Kidney (tissue), 14 donors: ENCODE measurements around the gene PLEKHA4. TPM values are rescaled to one million over a fixed set of nuclear protein-coding genes. Genes with fewer than 3 reads are reported as not detected.

ENCODE experiments used
- DNase-seq, 5 donors: peaks; one replicate each; pipeline ENCODE4 v3.0.0-alpha.2; 2013 to 2020
- FAIRE-seq: peaks from 2 replicates; lab custom pipeline; 2012; peaks lifted over from hg19 to GRCh38; lab: Jason Lieb, UNC
- H3K27ac ChIP-seq, 2 donors: one replicate each; pipeline ENCODE4 v1.7.0; 2013; ENCODE audit warnings: low read depth in 2 of 2, low read length in 2 of 2, inconsistent platforms in 1 of 2
- H3K27me3 ChIP-seq: one replicate; pipeline ENCODE4 v1.7.1; 2013; ENCODE audit warnings: low read length, inconsistent platforms; ENCODE audit not compliant: control insufficient read depth, insufficient read depth
- H3K36me3 ChIP-seq, 3 donors: one replicate each; pipeline versions ENCODE4 v1.7.0 to v1.7.1; 2013; ENCODE audit warnings: low read length in 3 of 3, control low read depth in 1 of 3, inconsistent platforms in 1 of 3; ENCODE audit not compliant: insufficient read depth in 3 of 3, control insufficient read depth in 2 of 3
- H3K4me1 ChIP-seq, 3 donors: one replicate each; pipeline versions ENCODE4 v1.7.0 to v1.7.1; 2013; ENCODE audit warnings: low read length in 3 of 3, inconsistent platforms in 1 of 3, low read depth in 1 of 3; ENCODE audit not compliant: control insufficient read depth in 2 of 3, insufficient read depth in 2 of 3
- H3K4me3 ChIP-seq, 3 donors: one replicate each; pipeline versions ENCODE4 v1.7.0 to v1.8.1; 2013; ENCODE audit warnings: low read length in 3 of 3, control low read depth in 1 of 3, inconsistent platforms in 1 of 3
- H3K9ac ChIP-seq, 3 donors: one replicate each; pipeline versions ENCODE4 v1.7.0 to v1.7.1; 2013; ENCODE audit warnings: low read length in 3 of 3, control low read depth in 1 of 3, inconsistent platforms in 1 of 3
- H3K9me3 ChIP-seq, 3 donors: one replicate each; pipeline versions ENCODE4 v1.7.0 to v1.7.1; 2013; ENCODE audit warnings: low read length in 3 of 3, control low read depth in 1 of 3, inconsistent platforms in 1 of 3; ENCODE audit not compliant: control insufficient read depth in 2 of 3, insufficient read depth in 1 of 3
- CTCF ChIP-seq: IDR thresholded peaks from 3 replicates; pipeline ENCODE4 v1.5.1; 2012; ENCODE audit warnings: mild to moderate bottlenecking, moderate library complexity, borderline replicate concordance; ENCODE audit not compliant: insufficient read depth; ENCODE audit errors: extremely low read depth
- intact Hi-C: fragments of 100-400 bp; cut with DNase I; formaldehyde crosslinking; loops from one replicate; pipeline ENCODE4 v1.11.1; 2022
- polyA plus RNA-seq: library from polyadenylated mRNA; stranded (reverse); fragments of 350-450 nt; fragmentation: Illumina TruSeq; extraction: RNeasy Lipid Tissue Mini Kit (QIAGEN cat#74804); gene quantifications from one replicate; pipeline ENCODE4 v1.2.3, GENCODE V29; 2014; ENCODE audit warnings: low read depth, low replicate concordance; ENCODE audit not compliant: insufficient read depth
- total RNA-seq: library from RNA; stranded (reverse); fragmentation: NEBNext Ultra II Directional; extraction: Animal tissue kit (Norgen Biotek cat#: 25700); gene quantifications from one replicate; pipeline ENCODE4 v1.2.1, GENCODE V29; 2021
- donor health status: control.
- donor health status: control.
- donor health status: control.
- donor health status: control.
- donor health status: control.
- donor health status: DM: yes; HTN: yes; CAD: no.
- donor health status: Normal renal cell carcinoma (clear cell type).

The PLEKHA4 gene
- total and polyA plus RNA-seq, 2 donors from 2014 or later = 22.9 to 79.1 TPM

- Histone ChIP-seq H3K36me3 (no peaks in the 10 kb centered on the region), H3K9me3 (no peaks in the 10 kb centered on the region), H3K4me1 (peaks cover 0 to 2% (median 0%) of the 10 kb centered on the region in 3 donors), H3K27me3 (no peaks in the 10 kb centered on the region), H3K4me3 (peak overlapping the region in 2 of 3 donors; percentile 6 to 51), H3K27ac (peak overlapping the region; percentile 37 to 83), H3K9ac (no peak overlapping the region)
- intact Hi-C loops = no loop called here
- DNase-seq = peak in 3 of 5 donors; percentile 37 to 70 (median 58)
- TF ChIP-seq CTCF = no peak
- FAIRE-seq = no peak
Measured at GRCh38 chr19:48867123-48867745, 1.2 kb downstream of the PLEKHA4 start.

DNA sequence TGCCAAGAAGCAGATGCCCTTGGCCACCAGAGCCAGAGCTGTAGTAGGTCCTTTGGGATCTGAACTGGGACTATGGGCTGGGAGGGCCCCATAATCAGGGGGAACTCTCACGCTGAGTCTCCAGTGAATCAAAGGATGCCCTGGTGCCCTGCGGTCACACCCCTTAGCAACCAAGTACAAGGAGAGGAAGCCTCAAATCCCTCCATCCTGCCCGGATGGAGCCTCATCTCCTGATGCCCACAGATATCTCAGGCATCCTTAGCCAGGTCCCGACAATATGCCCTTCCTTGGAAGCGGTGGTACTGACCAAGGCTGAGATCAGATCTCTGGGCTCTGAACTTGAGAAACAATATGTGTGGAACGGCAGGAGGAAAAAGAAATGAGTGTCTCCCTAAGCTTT is 1.7 kb downstream of the PLEKHA4 start:
- no peak for FAIRE-seq
- TF ChIP-seq CTCF = no peak
- Histone ChIP-seq H3K4me1 (peaks cover 0 to 2% (median 0%) of the 10 kb centered on the region in 3 donors), H3K27me3 (no peaks in the 10 kb centered on the region), H3K27ac (no peak overlapping the region), H3K4me3 (no peak overlapping the region), H3K9ac (no peak overlapping the region), H3K9me3 (no peaks in the 10 kb centered on the region), H3K36me3 (no peaks in the 10 kb centered on the region)
- intact Hi-C loops = no loop called here
- DNase-seq = no peak

DNA sequence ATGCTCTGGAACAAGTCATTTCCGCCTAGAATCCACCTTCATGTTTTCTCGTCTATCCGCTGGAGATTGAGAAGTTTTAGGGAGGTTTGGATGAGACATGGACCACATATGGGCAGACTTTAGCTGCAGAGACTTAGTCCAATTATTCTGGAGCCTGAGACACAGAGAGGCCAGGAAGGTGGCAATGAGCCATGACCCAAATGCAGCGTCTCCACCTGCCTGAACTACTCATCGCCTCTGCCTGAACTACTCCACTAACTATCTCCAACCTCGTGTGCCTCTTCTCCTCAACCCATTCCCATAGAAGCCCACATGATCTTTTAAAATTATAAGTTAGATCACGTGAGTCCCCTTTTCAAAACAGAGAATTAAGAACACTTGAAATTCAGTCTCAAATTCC is 5.6 kb downstream of the PLEKHA4 start:
- Histone ChIP-seq H3K27me3 (no peaks in the 10 kb centered on the region), H3K9ac (no peak overlapping the region), H3K4me3 (no peak overlapping the region), H3K36me3 (no peaks in the 10 kb centered on the region), H3K27ac (no peak overlapping the region), H3K9me3 (no peaks in the 10 kb centered on the region), H3K4me1 (peaks cover 0 to under 1% (median 0%) of the 10 kb centered on the region in 3 donors)
- no peak for FAIRE-seq
- no peak for TF ChIP-seq CTCF
- intact Hi-C loops = no loop called here
- DNase-seq = no peak
